Epithelial cell of esophagus (primary cell): Measurements from ENCODE around the gene USH1C.

ENCODE experiments used
- DNase-seq: peaks from one replicate; pipeline ENCODE4 v3.0.0; 2010; ENCODE audit warnings: low read depth
- H3K4me3 ChIP-seq: 2 replicates; pipeline ENCODE4 v1.5.1; 2011; ENCODE audit warnings: mild to moderate bottlenecking, low read length, control low read depth
- CTCF ChIP-seq: IDR thresholded peaks from 2 replicates; pipeline ENCODE4 v1.5.1; 2011; ENCODE audit warnings: low read depth, mild to moderate bottlenecking, low read length, control low read depth, inconsistent platforms; ENCODE audit not compliant: insufficient read depth; ENCODE audit errors: missing control alignments

The USH1C gene

DNA sequence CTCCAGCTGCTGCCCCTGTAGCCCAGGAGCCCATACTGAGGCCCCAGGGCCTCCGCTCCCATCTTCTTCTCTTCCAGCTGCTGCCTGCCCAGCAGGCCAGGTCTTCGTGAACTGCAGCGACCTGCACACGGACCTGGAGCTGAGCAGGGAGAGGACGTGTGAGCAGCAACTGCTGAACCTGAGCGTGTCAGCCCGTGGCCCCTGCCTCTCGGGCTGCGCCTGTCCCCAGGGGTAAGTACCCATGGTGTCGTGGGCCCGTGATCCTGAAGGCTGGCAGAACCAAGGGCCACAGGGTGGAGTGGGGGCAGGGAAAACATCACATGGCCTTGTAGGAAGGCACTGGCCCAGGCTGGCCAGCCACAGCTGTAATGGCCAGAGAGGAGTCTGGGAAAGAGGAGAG lies 34.1 kb upstream of the USH1C start:
- TF ChIP-seq CTCF = no peak
- H3K4me3 ChIP-seq = no peak overlapping the region
- DNase-seq = no peak

GRCh38 chr11:17575431-17576425 lies 31.5 kb upstream of the USH1C start:
- H3K4me3 ChIP-seq = no peak overlapping the region
- no peak for TF ChIP-seq CTCF
- DNase-seq = no peak

DNA sequence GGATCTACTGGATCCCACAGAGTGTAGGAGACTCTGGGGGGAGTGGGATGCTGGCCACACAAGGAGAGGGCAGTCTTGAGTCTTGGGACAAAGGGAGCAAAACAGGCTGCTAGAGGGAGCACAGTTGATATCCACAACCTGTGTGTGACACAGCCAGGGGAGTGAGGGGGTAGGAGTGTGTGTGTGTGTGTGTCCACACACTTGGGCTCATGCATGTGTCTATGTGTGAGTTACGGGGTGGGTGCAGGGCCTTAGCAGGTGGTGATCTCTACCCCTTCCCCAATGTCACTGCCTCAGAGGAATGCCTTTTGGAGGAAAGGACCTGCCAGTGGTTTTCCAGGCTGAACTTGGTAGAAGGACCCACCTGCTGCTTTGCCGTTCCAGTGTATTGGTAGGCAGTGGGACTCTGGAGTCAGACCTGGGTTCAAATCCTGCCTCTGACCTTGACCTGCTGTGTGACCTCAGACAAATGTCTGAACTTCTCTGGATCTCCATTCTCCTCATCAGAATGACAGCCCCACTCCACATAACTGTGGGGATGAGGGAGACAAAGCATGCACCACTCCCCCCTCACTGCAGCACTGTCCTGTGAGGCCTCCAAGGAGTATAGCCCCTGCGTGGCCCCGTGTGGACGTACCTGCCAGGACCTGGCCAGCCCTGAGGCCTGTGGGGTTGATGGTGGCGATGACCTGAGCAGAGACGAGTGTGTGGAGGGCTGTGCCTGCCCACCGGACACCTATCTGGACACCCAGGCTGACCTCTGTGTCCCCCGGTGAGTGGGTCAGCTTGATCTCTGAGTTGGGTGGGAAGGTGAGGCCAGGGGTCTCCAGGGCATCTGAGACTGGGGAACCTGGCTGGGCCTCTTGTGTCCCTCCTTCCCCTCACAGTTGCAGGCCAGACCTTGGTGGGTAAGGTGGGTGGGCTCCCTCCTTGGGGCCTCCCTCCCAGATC lies 30.2 kb upstream of the USH1C start:
- TF ChIP-seq CTCF = no peak
- H3K4me3 ChIP-seq = no peak overlapping the region
- DNase-seq = no peak

GRCh38 chr11:17573526-17573925 lies 29.3 kb upstream of the USH1C start:
- H3K4me3 ChIP-seq = no peak overlapping the region
- DNase-seq = no peak
- TF ChIP-seq CTCF = no peak

GRCh38 chr11:17572791-17573460 lies 28.7 kb upstream of the USH1C start:
- no peak for DNase-seq
- no peak for TF ChIP-seq CTCF
- H3K4me3 ChIP-seq = no peak overlapping the region

DNA sequence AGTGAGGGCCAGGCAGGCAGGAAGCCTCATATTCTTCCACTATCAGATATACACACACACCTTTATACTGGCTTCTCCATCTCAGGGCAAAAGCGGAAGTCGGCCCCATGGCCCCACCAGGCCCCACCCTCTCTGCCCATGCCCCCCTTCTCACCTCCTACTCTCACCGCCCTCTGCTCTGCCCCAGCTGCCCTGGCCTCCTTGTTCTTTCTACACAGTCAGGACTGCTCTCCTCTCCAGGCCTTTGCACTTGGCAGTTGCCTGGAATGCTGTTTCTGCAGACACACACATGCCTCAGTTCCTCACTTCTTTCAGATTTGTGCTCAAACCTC lies 28.1 kb upstream of the USH1C start:
- DNase-seq = no peak
- TF ChIP-seq CTCF = no peak

More for the DNA sequence above, 28.1 kb upstream of the USH1C start:
- H3K4me3 ChIP-seq = no peak overlapping the region
